ENCODE data around the gene SLC4A2.

Gene SLC4A2

DNA sequence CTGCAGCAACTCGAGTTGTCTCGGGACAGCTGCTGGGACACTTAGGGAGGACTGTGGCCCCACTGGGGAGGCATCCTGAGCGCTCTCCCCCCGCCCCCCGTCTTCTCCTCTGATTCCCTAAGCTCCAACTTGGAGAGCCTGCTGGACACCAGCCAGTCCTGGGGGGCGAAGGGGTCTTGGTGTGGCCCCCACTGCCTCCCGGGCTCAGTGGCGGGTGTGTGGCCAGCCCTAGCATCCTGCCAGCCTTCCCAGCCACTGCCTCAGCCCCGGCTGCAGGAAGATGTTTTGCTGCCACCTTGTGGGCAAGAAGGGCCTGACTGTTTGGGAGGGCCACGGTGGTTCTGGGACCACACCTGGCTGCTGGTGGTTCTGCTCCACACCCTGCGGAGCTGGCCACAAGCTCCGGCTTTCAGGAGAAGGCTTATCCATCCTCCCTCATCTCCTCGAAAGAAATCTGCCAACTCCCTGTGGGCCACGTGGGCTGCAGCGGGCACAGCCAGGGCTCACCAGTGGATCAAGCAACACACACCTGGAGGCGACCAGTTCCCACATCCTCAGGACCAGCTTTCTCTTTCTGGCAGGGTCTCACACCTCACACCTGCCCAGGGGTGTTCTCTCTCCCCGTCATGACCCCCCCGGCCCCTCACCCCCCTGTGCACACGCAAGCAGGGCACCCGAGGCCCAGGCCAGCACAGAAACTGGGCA is 51.7 kb downstream of the SLC4A2 start:
- peak overlapping the region in 4 of 11 experiments; percentile 1 to 25 (median 6); a peak in 4 of 22 replicates for H3K4me2 ChIP-seq
- H3K27me3 ChIP-seq = peaks cover 6 to 31% (median 20%) of the 10 kb centered on the region in 11 experiments; a peak in 19 of 22 replicates
- no peak overlapping the region for H3K4me3 ChIP-seq
- H3K27ac ChIP-seq = no peak overlapping the region
- H3K9me3 ChIP-seq (replicated peaks in 1 of 11) = no peaks in the 10 kb centered on the region
- H4K20me1 ChIP-seq = peaks cover 81 to 100% (median 96%) of the 10 kb centered on the region in 11 experiments
- H3K36me3 ChIP-seq = peaks cover 0 to 59% (median 9%) of the 10 kb centered on the region in 11 experiments; a peak in 12 of 22 replicates
- H3K9ac ChIP-seq = no peak overlapping the region
- TF ChIP-seq Cebpa-rat (IDR thresholded peaks at IDR 0.05) = no peak
- H3K4me1 ChIP-seq = peaks cover 8 to 40% (median 14%) of the 10 kb centered on the region in 10 experiments; a peak in 14 of 20 replicates

GRCh38 chr7:151113344-151114150 is 54.2 kb downstream of the SLC4A2 start:
- H3K27me3 ChIP-seq = peaks cover 6 to 37% (median 24%) of the 10 kb centered on the region in 11 experiments; a peak in 19 of 22 replicates
- H3K4me1 ChIP-seq = peaks cover 12 to 47% (median 27%) of the 10 kb centered on the region in 10 experiments; a peak in 18 of 20 replicates
- peaks cover 93 to 100% (median 98%) of the 10 kb centered on the region in 11 experiments for H4K20me1 ChIP-seq
- H3K9me3 ChIP-seq (replicated peaks in 1 of 11) = no peaks in the 10 kb centered on the region
- no peak for TF ChIP-seq Cebpa-rat (IDR thresholded peaks at IDR 0.05)
- H3K27ac ChIP-seq = no peak overlapping the region
- H3K4me2 ChIP-seq = no peak overlapping the region
- H3K4me3 ChIP-seq = no peak overlapping the region
- peaks cover 1 to 65% (median 15%) of the 10 kb centered on the region in 11 experiments; a peak in 18 of 22 replicates for H3K36me3 ChIP-seq
- H3K9ac ChIP-seq = peak overlapping the region in 2 of 11 experiments; percentile 7 to 34; a peak in 2 of 22 replicates

GRCh38 chr7:151114151-151115090 is 55.0 kb downstream of the SLC4A2 start:
- Histone ChIP-seq H3K27ac (no peak overlapping the region), H3K4me2 (peak overlapping the region in 3 of 11 experiments; percentile 34 to 41 (median 37); a peak in 2 of 22 replicates), H3K9me3 (replicated peaks in 1 of 11) (no peaks in the 10 kb centered on the region), H3K4me1 (peaks cover 12 to 45% (median 24%) of the 10 kb centered on the region in 10 experiments; a peak in 18 of 20 replicates), H3K36me3 (peaks cover 10 to 73% (median 24%) of the 10 kb centered on the region in 11 experiments; a peak in 21 of 22 replicates), H3K9ac (no peak overlapping the region; a peak in 1 of 22 replicates), H3K27me3 (peaks cover 6 to 37% (median 24%) of the 10 kb centered on the region in 11 experiments; a peak in 19 of 22 replicates), H4K20me1 (peaks cover 93 to 100% (median 98%) of the 10 kb centered on the region in 11 experiments), H3K4me3 (peak overlapping the region in 1 of 10 experiments; percentile 20; a peak in 1 of 20 replicates)
- TF ChIP-seq Cebpa-rat (IDR thresholded peaks at IDR 0.05) = no peak

DNA sequence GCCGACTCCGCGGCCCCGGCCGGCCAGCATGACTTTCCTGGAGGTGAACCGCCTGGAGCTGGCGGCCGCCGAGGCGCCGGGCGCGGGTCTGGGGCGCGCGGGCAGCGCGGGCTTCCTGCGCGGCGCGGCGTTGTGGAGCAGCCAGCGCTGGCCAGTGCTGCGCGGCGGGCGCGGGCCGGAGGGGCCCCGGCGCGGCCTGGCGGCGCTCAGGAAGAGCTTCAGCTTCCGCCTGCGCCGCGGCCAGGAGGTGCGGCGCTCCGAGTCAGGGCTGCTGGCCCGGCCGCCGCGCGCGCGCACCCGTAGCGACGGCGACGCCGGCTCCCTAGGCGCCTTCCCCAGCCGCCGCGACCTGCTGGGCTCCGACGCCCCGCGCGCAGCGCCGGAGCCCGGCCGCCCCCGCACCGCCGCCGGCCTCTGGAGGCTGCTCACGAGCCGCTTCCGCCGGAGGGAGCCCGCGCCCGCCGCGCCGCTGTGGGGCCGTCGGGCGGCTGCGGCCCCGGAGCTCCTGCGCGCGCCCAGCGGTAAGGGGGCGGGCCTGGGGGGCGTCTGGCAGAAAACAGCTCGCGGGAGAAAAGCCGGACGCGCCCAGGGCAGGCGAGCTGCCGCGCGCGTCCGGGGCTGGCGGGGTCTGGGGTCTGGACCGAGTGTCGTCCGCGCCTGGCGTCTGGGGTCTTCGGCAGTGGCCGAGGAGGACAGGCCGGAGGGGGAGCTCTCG is 55.9 kb downstream of the SLC4A2 start:
- H3K4me2 ChIP-seq = peak overlapping the region in 8 of 11 experiments; percentile 5 to 48 (median 34); a peak in 11 of 22 replicates
- peak overlapping the region in 2 of 10 experiments; percentile 20 to 40; a peak in 1 of 20 replicates for H3K4me3 ChIP-seq
- H3K36me3 ChIP-seq = peaks cover 18 to 82% (median 32%) of the 10 kb centered on the region in 11 experiments; a peak in 21 of 22 replicates
- no peak for TF ChIP-seq Cebpa-rat (IDR thresholded peaks at IDR 0.05)
- H3K27ac ChIP-seq = no peak overlapping the region
- peaks cover 6 to 37% (median 24%) of the 10 kb centered on the region in 11 experiments; a peak in 19 of 22 replicates for H3K27me3 ChIP-seq
- H3K4me1 ChIP-seq = peaks cover 12 to 45% (median 22%) of the 10 kb centered on the region in 10 experiments; a peak in 18 of 20 replicates
- no peak overlapping the region; a peak in 1 of 22 replicates for H3K9ac ChIP-seq
- H4K20me1 ChIP-seq = peaks cover 86 to 100% (median 98%) of the 10 kb centered on the region in 11 experiments
- no peaks in the 10 kb centered on the region for H3K9me3 ChIP-seq (replicated peaks in 1 of 11)

- peaks cover 83 to 100% (median 97%) of the 10 kb centered on the region in 11 experiments for H4K20me1 ChIP-seq
- H3K36me3 ChIP-seq = peaks cover 20 to 88% (median 39%) of the 10 kb centered on the region in 11 experiments
- no peak for TF ChIP-seq Cebpa-rat (IDR thresholded peaks at IDR 0.05)
- H3K9ac ChIP-seq = peak overlapping the region in 3 of 11 experiments; percentile 22 to 51 (median 47); a peak in 4 of 22 replicates
- H3K27me3 ChIP-seq = peaks cover 6 to 37% (median 24%) of the 10 kb centered on the region in 11 experiments; a peak in 19 of 22 replicates
- peak overlapping the region in 3 of 11 experiments; percentile 34 to 37 (median 35); a peak in 4 of 22 replicates for H3K4me2 ChIP-seq
- peaks cover 12 to 39% (median 22%) of the 10 kb centered on the region in 10 experiments; a peak in 18 of 20 replicates for H3K4me1 ChIP-seq
- H3K9me3 ChIP-seq (replicated peaks in 1 of 11) = no peaks in the 10 kb centered on the region
- no peak overlapping the region for H3K4me3 ChIP-seq
- H3K27ac ChIP-seq = no peak overlapping the region
Measured at GRCh38 chr7:151115836-151116418, 56.5 kb downstream of the SLC4A2 start.

- Histone ChIP-seq H4K20me1 (peaks cover 82 to 100% (median 97%) of the 10 kb centered on the region in 11 experiments), H3K9ac (peak overlapping the region in 5 of 11 experiments; percentile 8 to 51 (median 32); a peak in 8 of 22 replicates)
Measured at GRCh38 chr7:151116603-151117440, 57.4 kb downstream of the SLC4A2 start.

More at GRCh38 chr7:151116603-151117440, 57.4 kb downstream of the SLC4A2 start:
- H3K27ac ChIP-seq = no peak overlapping the region; a peak in 1 of 22 replicates
- H3K36me3 ChIP-seq = peaks cover 20 to 92% (median 48%) of the 10 kb centered on the region in 11 experiments
- peak overlapping the region in 9 of 11 experiments; percentile 10 to 53 (median 35); a peak in 13 of 22 replicates for H3K4me2 ChIP-seq
- H3K27me3 ChIP-seq = peaks cover 6 to 37% (median 24%) of the 10 kb centered on the region in 11 experiments; a peak in 19 of 22 replicates
- peaks cover 12 to 35% (median 22%) of the 10 kb centered on the region in 10 experiments; a peak in 18 of 20 replicates for H3K4me1 ChIP-seq
- no peaks in the 10 kb centered on the region for H3K9me3 ChIP-seq (replicated peaks in 1 of 11)
- TF ChIP-seq Cebpa-rat (IDR thresholded peaks at IDR 0.05) = no peak
- H3K4me3 ChIP-seq = no peak overlapping the region

All from BLaER1 treated with 17β-estradiol and CSF1 and Interleukin-3, amounts not matched to agents 10 nM and 100 nM (cell line).